Fibroblast of villous mesenchyme (primary cell): ENCODE results near the gene NANOS3. TPM values are rescaled to one million over a fixed set of nuclear protein-coding genes. Genes with fewer than 3 reads are reported as not detected.

Experiments
- DNase-seq: peaks from one replicate; pipeline ENCODE4 v3.0.0-alpha.2; 2010; ENCODE audit warnings: low read depth
- H3K4me3 ChIP-seq: 2 replicates; pipeline ENCODE4 v1.5.1; 2011; ENCODE audit warnings: low read depth, mild to moderate bottlenecking, low read length
- CTCF ChIP-seq: IDR thresholded peaks from 2 replicates; pipeline ENCODE4 v1.5.1; 2012; ENCODE audit warnings: low read depth, mild to moderate bottlenecking, low read length; ENCODE audit not compliant: insufficient read depth
- small RNA-seq: library from RNA; depleted of rRNA; stranded (forward); fragments of <200 nt; gene quantifications from one replicate; pipeline ENCODE3, GENCODE V24; 2012
- total RNA-seq: library from RNA; depleted of rRNA; stranded (reverse); fragments of >200 nt; gene quantifications from 2 replicates; pipeline ENCODE4 v1.2.3, GENCODE V29; 2012

Gene NANOS3
- total RNA-seq, 1 donor, result not detected

- TF ChIP-seq CTCF, result no peak
Measured at GRCh38 chr19:13926010-13926409, 49.1 kb downstream of the NANOS3 start.

GRCh38 chr19:13926715-13927114 is 49.8 kb downstream of the NANOS3 start:
- H3K4me3 ChIP-seq, result no peak overlapping the region
- no peak for TF ChIP-seq CTCF
- DNase-seq, result no peak

More at GRCh38 chr19:13926010-13926409, 49.1 kb downstream of the NANOS3 start:
- DNase-seq, result no peak
- no peak overlapping the region for H3K4me3 ChIP-seq

- H3K4me3 ChIP-seq, result no peak overlapping the region
- no peak for TF ChIP-seq CTCF
- no peak for DNase-seq
Measured at GRCh38 chr19:13929340-13929739, 52.4 kb downstream of the NANOS3 start.

- no peak for DNase-seq
- TF ChIP-seq CTCF, result no peak
- no peak overlapping the region for H3K4me3 ChIP-seq
Measured at GRCh38 chr19:13929956-13930355, 53.0 kb downstream of the NANOS3 start.

Small RNA genes within 50 kb of the gene (small RNA-seq; reads per million reads assigned to genes)
- 24.2 reads per million, percentile 94 among the genes with 10 or more reads in this experiment for gene MIR181C
- gene MIR181D, result 78.7 reads per million, percentile 96 among the genes with 10 or more reads in this experiment

Other genes with a start within 250 kb of the NANOS3 start
- gene MRI1, start 112.6 kb upstream of the NANOS3 start, total RNA-seq, result 27.2 and 44.1 TPM in 2 replicates
- gene C19orf53, start 102.7 kb upstream of the NANOS3 start, total RNA-seq, result 37.6 and 63.1 TPM in 2 replicates
- gene ZSWIM4, start 81.7 kb upstream of the NANOS3 start, total RNA-seq, result 12.1 and 13.2 TPM in 2 replicates
- gene BRME1, start 29.0 kb downstream of the NANOS3 start, total RNA-seq, result 0.32 and 0.43 TPM in 2 replicates
- 18.6 and 22.9 TPM in 2 replicates for gene CC2D1A, start 29.1 kb downstream of the NANOS3 start, total RNA-seq
- gene PODNL1, start 61.3 kb downstream of the NANOS3 start, total RNA-seq, result 2.6 TPM in 2 replicates
- 13.4 and 13.9 TPM in 2 replicates for gene DCAF15, start 75.4 kb downstream of the NANOS3 start, total RNA-seq
- 2.3 and 2.6 TPM in 2 replicates for gene RFX1, start 129.2 kb downstream of the NANOS3 start, total RNA-seq
- gene RLN3, start 151.0 kb downstream of the NANOS3 start, total RNA-seq, result not detected in 2 replicates
- gene IL27RA, start 154.6 kb downstream of the NANOS3 start, total RNA-seq, result 2.9 and 3.9 TPM in 2 replicates
- gene PALM3, start 184.9 kb downstream of the NANOS3 start, total RNA-seq, result under 0.01 TPM in 1 of 2 replicates, not detected in the other
- gene MISP3, start 195.7 kb downstream of the NANOS3 start, total RNA-seq, result under 0.01 and 0.32 TPM in 2 replicates
- gene C19orf67, start 208.6 kb downstream of the NANOS3 start, total RNA-seq, result not detected in 2 replicates
- gene SAMD1, start 213.6 kb downstream of the NANOS3 start, total RNA-seq, result 23.3 and 24.2 TPM in 2 replicates
- gene PRKACA, start 240.6 kb downstream of the NANOS3 start, total RNA-seq, result 50.1 and 50.3 TPM in 2 replicates